CD4-positive, alpha-beta T cell treated with Interleukin-6 for 4 hours (primary cell): ENCODE results near the gene EN2.

Source experiments
- DNase-seq: peaks from one replicate; pipeline ENCODE4 v3.0.0-alpha.2; 2020; ENCODE audit warnings: mixed read lengths

The EN2 gene

GRCh38 chr7:155465761-155466141, 7.8 kb downstream of the EN2 start:
- DNase-seq, result no peak

DNA sequence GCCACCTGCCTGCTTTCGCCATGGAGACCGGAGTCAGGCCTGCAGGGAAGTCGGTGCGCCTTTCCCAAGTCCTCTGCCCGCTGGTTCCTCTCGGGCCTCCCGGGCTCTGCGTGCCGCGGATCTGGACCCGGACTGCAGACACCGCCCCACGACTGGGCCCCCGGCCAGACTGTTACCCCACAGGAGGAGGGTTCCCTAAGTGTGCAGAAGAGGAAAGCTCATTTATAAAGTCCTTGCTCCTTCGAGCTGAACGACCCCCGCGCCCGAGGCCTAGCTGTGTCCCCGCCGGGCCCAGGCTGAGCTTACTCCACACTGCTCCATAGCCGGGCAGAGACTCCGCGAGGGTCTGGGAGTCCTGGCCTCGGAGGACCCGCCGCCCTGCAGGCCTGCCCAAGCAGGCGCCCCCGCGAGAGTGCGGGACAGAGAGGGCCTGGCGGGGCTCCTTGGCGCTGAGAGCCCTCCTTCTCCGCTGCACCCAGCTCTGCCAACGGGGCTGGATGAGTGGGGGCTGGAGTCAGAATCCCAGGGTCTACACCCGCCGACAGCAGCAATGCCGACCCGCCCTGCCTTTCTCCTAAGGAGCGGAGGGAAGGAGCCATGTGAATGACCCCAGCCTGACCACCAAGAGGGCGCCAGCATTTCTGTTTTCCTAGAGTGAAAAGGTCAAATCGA, 8.3 kb downstream of the EN2 start:
- no peak for DNase-seq

- DNase-seq, result no peak
Observed at GRCh38 chr7:155466814-155467733, 9.1 kb downstream of the EN2 start.

GRCh38 chr7:155467846-155468784, 10.2 kb downstream of the EN2 start:
- no peak for DNase-seq

GRCh38 chr7:155468785-155469148, 10.8 kb downstream of the EN2 start:
- no peak for DNase-seq

DNA sequence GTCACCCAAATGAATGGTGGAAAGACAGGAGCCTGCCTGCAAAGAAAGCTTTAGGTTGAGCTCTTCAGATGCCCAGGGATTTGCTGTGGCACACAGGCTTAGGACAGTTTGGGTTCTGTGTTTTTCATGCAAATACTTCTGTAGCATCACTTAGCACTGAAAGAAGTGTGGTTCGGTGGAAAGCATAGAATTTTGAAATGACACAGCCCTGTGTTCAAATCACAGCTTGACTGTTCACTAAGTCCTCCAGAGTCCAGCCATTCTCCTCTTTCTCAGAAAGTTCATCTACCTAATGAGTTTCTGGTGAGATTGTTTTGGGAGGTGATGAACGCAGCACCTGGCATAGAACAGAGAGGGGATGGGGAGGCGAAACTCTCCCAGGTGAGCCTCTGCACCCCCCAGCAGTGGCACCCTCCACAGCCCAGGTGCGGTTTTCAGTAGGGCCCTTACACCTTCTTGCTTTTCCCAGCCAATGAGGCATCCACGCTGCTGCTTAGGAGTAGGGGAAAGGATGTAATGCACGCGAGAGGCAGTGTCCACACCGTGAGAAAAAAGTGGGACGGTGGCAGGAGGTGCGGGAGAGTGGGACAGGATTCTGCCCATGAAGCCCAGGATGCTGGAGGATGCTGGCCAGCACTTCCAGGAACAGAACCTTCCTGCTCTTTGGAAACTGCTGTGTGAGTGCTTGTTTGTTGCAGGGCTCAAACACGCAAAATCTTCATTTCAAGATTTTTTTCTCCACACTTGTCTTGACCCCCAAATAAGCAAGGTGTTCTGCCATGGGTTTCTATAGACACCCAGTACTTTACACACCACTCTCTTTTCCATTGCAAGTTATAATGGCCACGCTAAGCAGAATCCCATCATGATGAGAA, 11.6 kb downstream of the EN2 start:
- DNase-seq, result no peak

DNA sequence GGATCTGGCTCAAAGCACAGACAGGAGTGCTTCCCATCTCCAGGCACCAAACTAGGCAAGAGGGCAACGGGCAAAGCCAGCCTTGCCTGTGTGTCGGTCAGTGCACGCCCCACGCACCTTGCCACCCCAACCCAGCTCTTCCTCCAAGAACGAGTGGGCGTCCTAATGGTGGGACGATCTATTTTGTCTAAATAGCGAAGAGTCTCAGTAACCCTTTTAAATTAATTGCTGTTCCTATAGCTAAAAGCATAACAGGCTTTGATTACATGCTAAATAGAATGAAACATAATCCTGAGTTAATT, 12.2 kb downstream of the EN2 start:
- no peak for DNase-seq

DNA sequence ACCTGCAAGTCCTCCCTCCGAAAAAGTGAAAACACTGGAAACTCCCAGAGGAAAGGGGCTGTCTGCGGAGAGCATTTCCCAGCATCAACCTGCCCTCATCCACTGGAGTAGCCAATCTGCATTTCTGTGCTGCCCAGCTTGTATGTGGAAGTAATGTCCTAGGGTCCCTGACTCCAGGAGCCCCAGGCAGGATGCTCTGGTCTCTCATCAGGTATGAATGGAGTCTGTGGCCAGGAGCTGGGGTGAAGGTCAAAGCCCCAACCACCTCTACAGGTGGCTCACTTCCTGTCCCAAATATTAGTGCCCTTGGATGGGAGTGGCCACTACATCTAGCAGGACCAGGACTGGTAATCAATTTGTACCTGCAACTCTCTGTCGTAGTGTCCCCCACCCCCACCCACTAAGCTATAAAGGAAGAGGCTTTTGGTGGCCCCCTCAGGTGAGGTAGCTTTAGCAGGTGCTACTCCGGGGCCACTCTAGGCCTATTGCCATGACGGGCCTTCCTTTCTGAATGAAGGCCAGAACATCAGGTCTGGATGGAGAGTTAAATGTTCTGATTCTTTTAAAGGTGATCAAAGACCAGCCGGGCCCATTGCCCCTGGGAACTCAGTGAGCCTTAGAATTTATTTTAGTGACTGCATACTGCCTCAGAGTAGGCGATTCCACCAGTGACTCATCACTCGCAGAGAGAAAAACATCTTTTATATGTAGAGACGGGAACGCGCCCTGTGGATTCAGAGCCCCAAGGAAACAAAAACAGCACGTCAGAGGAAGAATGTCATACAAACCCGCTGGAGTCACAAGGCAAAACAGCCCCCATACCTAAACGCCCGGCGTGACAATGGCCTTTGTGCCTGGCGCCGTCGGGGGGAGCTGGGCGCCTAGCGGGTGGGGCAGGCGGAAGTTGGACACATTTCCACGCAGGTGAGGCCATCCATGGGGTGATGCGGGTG, 13.0 kb downstream of the EN2 start:
- no peak for DNase-seq

- no peak for DNase-seq
Observed at GRCh38 chr7:155471718-155472117, 13.8 kb downstream of the EN2 start.

- no peak for DNase-seq
Observed at GRCh38 chr7:155477476-155477875, 19.5 kb downstream of the EN2 start.

GRCh38 chr7:155481764-155482163, 23.8 kb downstream of the EN2 start:
- no peak for DNase-seq

DNA sequence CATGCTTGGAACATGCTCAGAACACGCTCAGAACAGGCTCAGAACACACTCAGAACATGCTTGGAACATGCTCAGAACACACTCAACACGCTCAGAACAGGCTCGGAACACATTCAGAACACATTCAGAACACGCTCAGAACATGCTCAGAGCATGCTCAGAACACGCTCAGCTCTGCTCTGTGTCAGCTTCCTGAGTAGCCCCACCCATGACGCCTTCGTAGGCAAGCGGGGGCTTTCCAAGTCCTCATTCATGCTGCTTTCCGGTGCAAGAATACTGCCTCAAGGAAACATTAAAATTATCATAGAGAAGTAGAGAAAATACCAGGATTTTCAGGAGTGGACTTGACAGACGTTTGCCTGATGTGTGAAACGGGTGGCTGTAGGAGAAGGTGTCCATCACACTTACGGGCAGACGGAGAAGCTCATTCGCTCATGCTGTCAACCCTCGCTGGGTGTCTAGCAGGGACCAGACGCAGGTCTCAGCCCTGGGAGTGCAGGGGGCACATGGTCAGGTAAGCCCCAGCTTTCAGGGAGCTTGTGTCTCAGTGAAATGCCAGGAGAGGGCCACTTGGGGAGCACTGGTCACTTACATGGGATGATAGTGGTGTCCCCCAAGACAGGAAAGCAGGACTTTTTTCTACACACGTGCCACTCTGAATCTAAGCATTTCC, 24.7 kb downstream of the EN2 start:
- peak; percentile 20 for DNase-seq

- DNase-seq, result no peak
Observed at GRCh38 chr7:155483245-155483644, 25.3 kb downstream of the EN2 start.

- DNase-seq, result no peak
Observed at GRCh38 chr7:155483868-155484325, 26.0 kb downstream of the EN2 start.

DNA sequence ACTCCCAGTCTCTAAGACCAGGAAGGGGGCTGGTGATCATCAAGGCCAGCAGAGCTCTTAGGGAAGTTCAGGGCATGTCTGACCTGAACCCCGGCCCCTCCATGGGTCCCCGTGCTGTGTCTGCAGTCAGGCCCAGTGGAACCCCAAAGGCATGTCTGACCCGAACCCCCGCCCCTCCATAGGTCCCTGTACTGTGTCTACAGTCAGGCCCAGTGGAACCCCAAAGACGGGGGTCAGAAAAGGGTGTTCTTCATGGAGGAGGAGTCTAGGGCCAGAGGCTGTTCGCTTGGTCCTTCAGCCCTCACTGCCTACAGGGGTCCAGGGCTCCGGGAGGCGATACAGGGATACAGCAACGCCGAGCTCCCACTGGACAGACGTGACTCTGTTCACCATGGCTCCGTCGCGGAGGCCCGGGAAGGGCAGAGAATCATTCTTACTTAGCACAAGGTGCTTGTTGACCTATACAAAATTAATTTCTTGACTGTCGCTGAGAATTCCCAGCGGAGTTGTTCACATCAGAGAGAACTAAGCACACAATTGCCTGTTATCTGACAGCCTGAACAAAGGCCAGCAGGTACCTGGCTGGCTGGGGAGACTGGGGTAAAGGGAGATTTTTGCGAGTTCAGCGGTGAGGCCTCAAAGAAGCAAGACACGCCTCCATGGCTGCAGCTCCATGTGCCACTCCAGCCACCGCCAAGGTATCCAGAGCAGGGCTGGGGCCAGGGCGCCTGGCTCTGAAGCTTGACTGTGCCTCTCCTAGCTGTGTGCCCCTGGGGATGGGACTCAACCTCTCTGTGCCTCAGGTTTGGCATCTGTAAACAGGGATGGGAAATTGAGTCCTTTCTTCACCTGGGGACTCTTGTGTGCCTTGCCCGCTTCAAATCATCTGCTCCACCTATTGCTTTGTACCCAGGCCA, 26.8 kb downstream of the EN2 start:
- no peak for DNase-seq

- no peak for DNase-seq
Observed at GRCh38 chr7:155486783-155487508, 29.0 kb downstream of the EN2 start.

DNA sequence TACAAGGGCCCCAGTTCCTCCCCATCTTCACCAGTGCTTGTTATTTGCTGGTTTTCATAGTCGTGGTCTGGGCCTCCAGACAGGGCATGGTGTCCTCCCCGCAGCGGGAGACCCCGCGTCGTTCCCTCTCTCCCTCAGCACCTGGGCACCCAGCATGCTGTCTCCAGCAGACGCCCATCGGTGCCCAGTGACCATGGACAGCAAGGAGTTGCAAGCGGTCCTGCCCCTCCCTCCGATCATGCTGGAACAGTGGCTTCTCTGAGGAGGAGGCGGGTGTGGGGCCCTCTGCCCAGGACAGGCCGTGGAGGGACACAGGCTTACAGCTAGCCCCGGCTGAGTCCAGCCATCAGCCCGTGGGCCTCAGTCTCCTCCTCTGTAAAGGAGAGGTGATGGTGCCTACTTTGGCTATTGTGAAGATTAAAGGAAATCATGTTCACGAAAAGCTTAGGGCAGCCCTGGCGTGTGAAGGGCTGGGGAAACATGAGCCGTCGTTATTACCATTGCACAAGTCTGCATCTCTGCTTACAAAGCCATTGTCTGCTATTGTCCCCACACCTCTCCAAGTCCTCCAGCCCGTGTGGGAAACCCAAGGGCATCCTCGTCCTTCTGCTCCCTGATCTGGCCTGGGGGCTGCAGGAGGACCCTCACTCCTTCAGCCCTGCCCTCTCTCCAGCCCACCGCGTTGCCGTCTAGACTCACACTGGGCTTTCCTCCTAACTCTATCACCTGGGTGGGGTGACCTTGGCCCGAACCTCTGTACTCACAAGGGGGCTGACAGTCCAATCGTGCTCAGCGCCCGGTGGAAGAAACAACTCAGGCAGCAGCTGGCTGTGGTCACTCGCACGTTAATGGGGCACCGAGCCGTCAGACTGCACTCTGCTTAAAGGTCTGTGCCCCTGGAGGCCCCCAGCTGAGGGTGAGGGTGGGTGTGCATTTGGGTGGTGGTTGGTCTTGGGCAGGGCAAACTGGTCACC, 29.9 kb downstream of the EN2 start:
- no peak for DNase-seq
